Measurements from ENCODE around the gene ASB6.

The ASB6 gene

GRCh38 chr9:129661029-129661428 lies 19.1 kb upstream of the ASB6 start:
- no peak for TF ChIP-seq Cebpa-rat (IDR thresholded peaks at IDR 0.05)
- Histone ChIP-seq H3K36me3 (no peaks in the 10 kb centered on the region), H3K4me3 (no peak overlapping the region), H3K27ac (no peak overlapping the region), H3K27me3 (peaks cover 28% of the 10 kb centered on the region), H3K9ac (no peak overlapping the region), H3K4me2 (no peak overlapping the region), H4K20me1 (no peaks in the 10 kb centered on the region), H3K4me1 (no peaks in the 10 kb centered on the region), H3K9me3 (no peaks in the 10 kb centered on the region)

- Histone ChIP-seq H3K4me1 (peaks cover 27% of the 10 kb centered on the region), H3K36me3 (no peaks in the 10 kb centered on the region), H3K9ac (no peak overlapping the region), H3K27ac (no peak overlapping the region), H3K27me3 (peaks cover 13% of the 10 kb centered on the region), H4K20me1 (no peaks in the 10 kb centered on the region), H3K4me3 (no peak overlapping the region), H3K9me3 (no peaks in the 10 kb centered on the region), H3K4me2 (no peak overlapping the region)
- no peak for TF ChIP-seq Cebpa-rat (IDR thresholded peaks at IDR 0.05)
These were observed 14.9 kb upstream of the ASB6 start for GRCh38 chr9:129656795-129657390.

DNA sequence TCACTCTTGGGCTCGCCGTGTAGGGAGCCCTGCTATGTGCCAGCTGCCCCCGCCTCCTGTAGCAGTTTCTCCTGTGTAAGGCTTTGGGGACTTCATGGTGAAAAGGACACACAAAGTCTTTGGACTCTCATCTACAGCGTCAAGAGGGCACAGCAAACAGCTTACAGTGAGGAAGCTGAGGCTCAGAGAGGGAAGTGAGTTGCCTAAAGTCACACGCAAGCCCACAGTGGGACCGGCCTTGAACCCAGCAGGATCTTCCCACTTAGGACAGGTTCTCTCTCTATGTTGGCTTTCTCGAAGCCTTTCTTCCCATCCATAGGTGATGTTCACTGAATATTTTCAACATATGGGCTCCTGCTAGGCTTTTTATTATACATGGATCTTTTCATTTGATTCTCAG lies 13.7 kb upstream of the ASB6 start:
- H3K36me3 ChIP-seq: no peaks in the 10 kb centered on the region
- TF ChIP-seq Cebpa-rat (IDR thresholded peaks at IDR 0.05): no peak

GRCh38 chr9:129655154-129655553 lies 13.2 kb upstream of the ASB6 start:
- H3K4me2 ChIP-seq: peak overlapping the region; percentile 75
- peaks cover 13% of the 10 kb centered on the region for H3K27me3 ChIP-seq
- no peak for TF ChIP-seq Cebpa-rat (IDR thresholded peaks at IDR 0.05)
- no peaks in the 10 kb centered on the region; the same call in 1 of the 2 replicates for H4K20me1 ChIP-seq
- no peak overlapping the region for H3K4me3 ChIP-seq
- no peak overlapping the region for H3K27ac ChIP-seq
- no peaks in the 10 kb centered on the region for H3K36me3 ChIP-seq
- no peaks in the 10 kb centered on the region for H3K9me3 ChIP-seq
- no peak overlapping the region for H3K9ac ChIP-seq
- H3K4me1 ChIP-seq: peaks cover 27% of the 10 kb centered on the region

More for the DNA sequence above, 13.7 kb upstream of the ASB6 start:
- Histone ChIP-seq H3K9me3 (no peaks in the 10 kb centered on the region), H3K9ac (no peak overlapping the region), H4K20me1 (no peaks in the 10 kb centered on the region; the same call in 1 of the 2 replicates), H3K27ac (no peak overlapping the region), H3K4me2 (no peak overlapping the region), H3K27me3 (peaks cover 13% of the 10 kb centered on the region), H3K4me1 (peaks cover 27% of the 10 kb centered on the region), H3K4me3 (no peak overlapping the region)

DNA sequence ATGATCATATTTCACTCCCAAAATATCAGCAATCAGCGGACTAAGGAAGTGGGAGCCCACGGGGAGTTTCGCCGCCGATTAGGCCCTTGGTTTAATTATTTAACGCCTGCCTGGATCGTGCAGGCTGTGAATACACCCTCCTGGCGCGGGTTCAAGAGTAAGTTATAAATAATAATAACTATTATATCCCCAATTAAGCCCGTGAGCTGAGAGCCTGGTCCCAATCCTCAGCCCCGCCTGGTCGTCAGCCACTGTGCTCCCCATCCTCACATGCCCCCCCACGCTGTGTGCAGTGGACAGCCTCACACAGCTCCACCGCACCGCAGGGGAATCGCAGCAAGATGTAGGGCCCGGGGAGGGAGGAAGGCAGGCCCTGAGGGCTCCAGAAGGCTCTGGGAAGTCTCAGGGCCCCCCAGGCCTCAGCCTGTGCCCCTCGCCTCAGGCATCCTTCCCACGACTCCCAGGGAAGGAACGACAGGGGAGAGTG lies 12.6 kb upstream of the ASB6 start:
- no peak for TF ChIP-seq Cebpa-rat (IDR thresholded peaks at IDR 0.05)
- no peak overlapping the region for H3K27ac ChIP-seq
- H3K27me3 ChIP-seq: peaks cover 13% of the 10 kb centered on the region
- H3K9ac ChIP-seq: no peak overlapping the region
- peaks cover 27% of the 10 kb centered on the region for H3K4me1 ChIP-seq
- no peaks in the 10 kb centered on the region for H3K36me3 ChIP-seq
- no peak overlapping the region for H3K4me3 ChIP-seq
- H4K20me1 ChIP-seq: no peaks in the 10 kb centered on the region; the same call in 1 of the 2 replicates
- no peaks in the 10 kb centered on the region for H3K9me3 ChIP-seq
- H3K4me2 ChIP-seq: peak overlapping the region; percentile 75

GRCh38 chr9:129653823-129654553 lies 12.0 kb upstream of the ASB6 start:
- H3K9me3 ChIP-seq: no peaks in the 10 kb centered on the region
- peaks cover 27% of the 10 kb centered on the region for H3K4me1 ChIP-seq
- H3K4me3 ChIP-seq: no peak overlapping the region
- no peaks in the 10 kb centered on the region for H3K36me3 ChIP-seq
- no peak overlapping the region for H3K27ac ChIP-seq
- TF ChIP-seq Cebpa-rat (IDR thresholded peaks at IDR 0.05): no peak
- peaks cover 13% of the 10 kb centered on the region for H3K27me3 ChIP-seq
- peak overlapping the region; percentile 75 for H3K4me2 ChIP-seq
- H3K9ac ChIP-seq: no peak overlapping the region
- no peaks in the 10 kb centered on the region; the same call in 1 of the 2 replicates for H4K20me1 ChIP-seq

- no peak overlapping the region for H3K27ac ChIP-seq
- H3K9me3 ChIP-seq: no peaks in the 10 kb centered on the region
- H4K20me1 ChIP-seq: no peaks in the 10 kb centered on the region; the same call in 1 of the 2 replicates
These were observed 8.8 kb upstream of the ASB6 start for GRCh38 chr9:129650680-129651235.

DNA sequence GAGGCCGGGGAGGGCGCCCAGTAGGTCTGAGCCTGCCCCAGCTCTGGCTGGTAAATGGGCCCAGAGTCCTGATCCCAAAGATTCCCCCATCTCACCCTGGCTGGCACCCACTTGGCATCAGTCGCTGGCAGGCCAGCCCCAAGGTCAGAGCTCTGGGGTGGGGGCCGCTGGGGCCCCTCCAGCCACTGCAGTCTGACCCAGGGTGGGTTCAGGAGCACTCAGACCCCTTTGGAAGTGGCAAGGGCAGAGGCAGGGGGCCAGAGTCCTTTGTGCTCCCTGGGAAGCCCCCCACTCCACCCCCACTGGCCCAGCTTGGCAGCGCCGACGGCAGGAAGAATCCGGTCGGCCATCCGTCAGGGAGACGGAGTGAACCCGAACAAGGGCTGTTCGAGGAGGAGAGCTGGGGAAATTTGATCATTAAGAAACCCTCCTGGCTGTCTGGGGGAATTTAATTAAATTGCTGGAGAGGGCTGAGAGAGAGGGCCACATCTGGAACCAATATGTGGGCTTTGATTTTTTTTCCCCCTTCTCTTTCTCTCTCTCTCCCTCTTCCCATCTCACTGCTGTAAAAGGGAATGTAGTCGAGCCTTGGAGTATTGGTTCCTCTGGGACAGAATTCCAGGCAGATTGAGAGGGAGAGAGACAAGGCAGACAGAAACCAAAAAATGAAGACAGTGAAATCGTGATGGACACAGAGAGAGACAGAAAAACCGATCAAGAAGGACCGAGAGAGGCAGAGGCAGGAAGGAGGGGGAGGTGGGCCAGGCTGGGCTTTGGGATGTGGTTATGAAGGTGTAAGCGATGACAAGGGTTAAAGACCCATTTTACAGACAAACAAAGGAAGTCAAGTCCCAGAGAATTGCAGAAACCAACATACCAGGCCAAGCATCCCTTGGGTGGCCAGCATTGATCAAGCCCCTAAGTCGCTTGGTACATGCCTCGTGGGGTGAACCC lies 8.1 kb upstream of the ASB6 start:
- H3K4me3 ChIP-seq: no peak overlapping the region
- H3K4me1 ChIP-seq: peaks cover 21% of the 10 kb centered on the region
- H4K20me1 ChIP-seq: no peaks in the 10 kb centered on the region; the same call in 1 of the 2 replicates
- H3K27ac ChIP-seq: no peak overlapping the region
- TF ChIP-seq Cebpa-rat (IDR thresholded peaks at IDR 0.05): no peak
- no peak overlapping the region for H3K4me2 ChIP-seq
- H3K9me3 ChIP-seq: no peaks in the 10 kb centered on the region
- peaks cover 13% of the 10 kb centered on the region for H3K27me3 ChIP-seq
- H3K9ac ChIP-seq: no peak overlapping the region
- H3K36me3 ChIP-seq: no peaks in the 10 kb centered on the region

More at GRCh38 chr9:129650680-129651235, 8.8 kb upstream of the ASB6 start:
- H3K4me1 ChIP-seq: peaks cover 27% of the 10 kb centered on the region
- H3K4me3 ChIP-seq: no peak overlapping the region
- H3K36me3 ChIP-seq: no peaks in the 10 kb centered on the region
- H3K27me3 ChIP-seq: peaks cover 13% of the 10 kb centered on the region
- TF ChIP-seq Cebpa-rat (IDR thresholded peaks at IDR 0.05): no peak
- no peak overlapping the region for H3K9ac ChIP-seq
- H3K4me2 ChIP-seq: no peak overlapping the region

- Histone ChIP-seq H3K27ac (no peak overlapping the region), H3K36me3 (no peaks in the 10 kb centered on the region), H3K9ac (no peak overlapping the region)
These were observed 6.8 kb upstream of the ASB6 start for GRCh38 chr9:129648764-129649115.

More at GRCh38 chr9:129648764-129649115, 6.8 kb upstream of the ASB6 start:
- no peak for TF ChIP-seq Cebpa-rat (IDR thresholded peaks at IDR 0.05)
- H3K4me2 ChIP-seq: no peak overlapping the region
- no peak overlapping the region for H3K4me3 ChIP-seq
- peaks cover 10% of the 10 kb centered on the region; the same call in 1 of the 2 replicates for H3K4me1 ChIP-seq
- no peaks in the 10 kb centered on the region; the same call in 1 of the 2 replicates for H4K20me1 ChIP-seq
- H3K9me3 ChIP-seq: no peaks in the 10 kb centered on the region
- H3K27me3 ChIP-seq: peaks cover under 1% of the 10 kb centered on the region; the same call in 1 of the 2 replicates
